Measurements from ENCODE around the gene PXDN.

GRCh38 chr2:1748741-1749488, 4.6 kb upstream of the PXDN start:
- no peak for TF ChIP-seq HHEX (CRISPR knock-in tag; IDR thresholded peaks at IDR 0.05)
- no peak for TF ChIP-seq PHF21A (CRISPR knock-in tag; IDR thresholded peaks at IDR 0.05)
- no peak for TF ChIP-seq SNAPC2 (CRISPR knock-in tag; IDR thresholded peaks at IDR 0.05)
- no peak for TF ChIP-seq HDAC2 (CRISPR knock-in tag; IDR thresholded peaks at IDR 0.05)
- no peak for TF ChIP-seq PRPF4 (IDR thresholded peaks at IDR 0.05; ENCODE audit: low read depth, low read length, poor library complexity, severe bottlenecking)
- no peak for TF ChIP-seq GMEB1 (CRISPR knock-in tag; IDR thresholded peaks at IDR 0.05; ENCODE audit: borderline replicate concordance)
- no peak for TF ChIP-seq ARNT (IDR thresholded peaks at IDR 0.05)
- no peak for TF ChIP-seq RAD21 (CRISPR knock-in tag; IDR thresholded peaks at IDR 0.05)
- TF ChIP-seq ZNF281 (CRISPR knock-in tag; IDR thresholded peaks at IDR 0.05; ENCODE audit: borderline replicate concordance) = no peak
